ENCODE data around the gene SUPT4H1. TPM values are rescaled to one million over a fixed set of nuclear protein-coding genes. Genes with fewer than 3 reads are reported as not detected.

Gene SUPT4H1
- polyA plus RNA-seq, 1 donor (not counting 4 experiments of a cell fraction or from before 2014, with no cell fraction given) = 206 TPM

DNA sequence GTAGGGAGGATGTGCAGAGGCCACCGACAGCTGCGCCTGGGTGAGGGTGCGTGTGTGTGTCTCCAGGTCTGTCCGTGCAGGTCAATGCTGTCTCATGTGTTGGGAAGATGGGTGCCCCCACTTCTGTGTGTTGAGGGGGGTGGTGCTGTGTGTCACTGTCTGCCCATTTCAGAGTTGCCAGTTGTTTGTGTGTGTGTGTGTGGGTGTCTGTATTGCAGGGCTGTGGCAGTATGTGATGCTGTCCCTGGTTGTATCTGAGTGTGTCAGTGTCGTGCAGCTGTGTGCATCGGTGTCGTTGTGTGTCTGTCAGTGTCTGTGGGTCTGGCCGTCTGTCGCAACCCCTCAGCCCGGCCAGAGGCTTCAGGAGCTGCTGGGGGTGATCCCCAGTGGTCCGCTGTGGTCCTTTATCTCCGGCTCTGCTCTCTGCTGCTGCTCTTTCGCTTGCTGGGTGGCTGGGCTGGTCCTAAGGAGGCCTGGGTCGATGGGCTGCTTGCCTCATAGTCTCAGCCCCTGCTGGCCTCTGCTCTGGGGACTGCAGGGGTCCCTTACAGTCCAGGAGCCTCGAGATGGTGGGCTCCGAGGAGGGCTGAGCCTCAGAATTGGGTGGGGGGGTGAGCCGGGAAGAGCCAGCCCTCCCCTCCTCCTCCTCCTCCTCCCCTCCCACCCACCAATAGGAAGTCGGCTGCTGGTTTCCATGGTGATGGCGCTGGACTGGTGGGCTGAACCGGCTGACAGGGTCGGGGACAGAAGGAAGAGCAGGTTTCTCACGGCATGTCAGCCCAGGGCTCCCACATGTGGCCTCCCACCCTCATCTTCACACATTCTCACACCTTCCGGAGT lies 23.6 kb downstream of the SUPT4H1 start, which contains the start of gene TSPOAP1:
Gene TSPOAP1, minus strand, starts transcription at position 601 of the 840 bp plus-strand sequence. CDS start 875 bp downstream, outside the sequence.
- no peak within 1 kb of the TSS for H3K27ac ChIP-seq (ENCODE audit: control insufficient read depth, insufficient read depth, low read length)
- H3K9me1 ChIP-seq (ENCODE audit: control insufficient read depth, extremely low read depth, insufficient read depth, low read length) = no peaks in the 10 kb centered on the region
- H3K79me2 ChIP-seq (ENCODE audit: control insufficient read depth, insufficient read depth, low read length) = no peaks in the 10 kb centered on the region
- H3K4me3 ChIP-seq (ENCODE audit: control insufficient read depth in 2 of 3, extremely low read depth in 1 of 3, insufficient read depth in 2 of 3, low read depth in 1 of 3, low read length in 3 of 3) = no peak within 1 kb of the TSS
- FAIRE-seq (no peak), DNase-seq (ENCODE audit: low read depth, low spot score) (no peak)
- no peaks in the 10 kb centered on the region for H3K36me3 ChIP-seq (ENCODE audit: control insufficient read depth in 2 of 2, extremely low read depth in 1 of 2, insufficient read depth in 2 of 2, low read length in 2 of 2)
- H3K27me3 ChIP-seq (ENCODE audit: control insufficient read depth, extremely low read depth, insufficient read depth, low read length) = peaks cover 53% of the 10 kb centered on the region
- TF ChIP-seq, protein P1, sequence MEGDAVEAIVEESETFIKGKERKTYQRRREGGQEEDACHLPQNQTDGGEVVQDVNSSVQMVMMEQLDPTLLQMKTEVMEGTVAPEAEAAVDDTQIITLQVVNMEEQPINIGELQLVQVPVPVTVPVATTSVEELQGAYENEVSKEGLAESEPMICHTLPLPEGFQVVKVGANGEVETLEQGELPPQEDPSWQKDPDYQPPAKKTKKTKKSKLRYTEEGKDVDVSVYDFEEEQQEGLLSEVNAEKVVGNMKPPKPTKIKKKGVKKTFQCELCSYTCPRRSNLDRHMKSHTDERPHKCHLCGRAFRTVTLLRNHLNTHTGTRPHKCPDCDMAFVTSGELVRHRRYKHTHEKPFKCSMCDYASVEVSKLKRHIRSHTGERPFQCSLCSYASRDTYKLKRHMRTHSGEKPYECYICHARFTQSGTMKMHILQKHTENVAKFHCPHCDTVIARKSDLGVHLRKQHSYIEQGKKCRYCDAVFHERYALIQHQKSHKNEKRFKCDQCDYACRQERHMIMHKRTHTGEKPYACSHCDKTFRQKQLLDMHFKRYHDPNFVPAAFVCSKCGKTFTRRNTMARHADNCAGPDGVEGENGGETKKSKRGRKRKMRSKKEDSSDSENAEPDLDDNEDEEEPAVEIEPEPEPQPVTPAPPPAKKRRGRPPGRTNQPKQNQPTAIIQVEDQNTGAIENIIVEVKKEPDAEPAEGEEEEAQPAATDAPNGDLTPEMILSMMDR (optimal IDR thresholded peaks at IDR 0.05 in 1 of 3, IDR thresholded peaks at IDR 0.05 in 1 of 3, conservative IDR thresholded peaks at IDR 0.05 in 1 of 3; ENCODE audit: extremely low read depth in 1 of 3, insufficient read depth in 2 of 3, low read length in 3 of 3) = no peak
- no peak for TF ChIP-seq EZH2 (IDR thresholded peaks at IDR 0.05; ENCODE audit: low read length)
- H3K9me3 ChIP-seq (ENCODE audit: control insufficient read depth, low read depth, low read length) = no peaks in the 10 kb centered on the region
- H3K4me2 ChIP-seq (ENCODE audit: control insufficient read depth, extremely low read depth, insufficient read depth, low read depth, low read length) = no peak within 1 kb of the TSS
- H3K4me1 ChIP-seq (ENCODE audit: control insufficient read depth, extremely low read depth, insufficient read depth, low read length) = peaks cover 3% of the 10 kb centered on the region
- H3K9ac ChIP-seq (ENCODE audit: control insufficient read depth, extremely low read depth, insufficient read depth, low read length) = no peak within 1 kb of the TSS
- dilution Hi-C loops (cut with MboI; ENCODE audit: extremely low pct_ligation_motif_present, low sequenced_read_pairs) = no loop called here
- no peak within 1 kb of the TSS for H2AFZ ChIP-seq (ENCODE audit: control insufficient read depth, low read length)
- no peaks in the 10 kb centered on the region for H4K20me1 ChIP-seq (ENCODE audit: control insufficient read depth, extremely low read depth, insufficient read depth, low read length)

DNA sequence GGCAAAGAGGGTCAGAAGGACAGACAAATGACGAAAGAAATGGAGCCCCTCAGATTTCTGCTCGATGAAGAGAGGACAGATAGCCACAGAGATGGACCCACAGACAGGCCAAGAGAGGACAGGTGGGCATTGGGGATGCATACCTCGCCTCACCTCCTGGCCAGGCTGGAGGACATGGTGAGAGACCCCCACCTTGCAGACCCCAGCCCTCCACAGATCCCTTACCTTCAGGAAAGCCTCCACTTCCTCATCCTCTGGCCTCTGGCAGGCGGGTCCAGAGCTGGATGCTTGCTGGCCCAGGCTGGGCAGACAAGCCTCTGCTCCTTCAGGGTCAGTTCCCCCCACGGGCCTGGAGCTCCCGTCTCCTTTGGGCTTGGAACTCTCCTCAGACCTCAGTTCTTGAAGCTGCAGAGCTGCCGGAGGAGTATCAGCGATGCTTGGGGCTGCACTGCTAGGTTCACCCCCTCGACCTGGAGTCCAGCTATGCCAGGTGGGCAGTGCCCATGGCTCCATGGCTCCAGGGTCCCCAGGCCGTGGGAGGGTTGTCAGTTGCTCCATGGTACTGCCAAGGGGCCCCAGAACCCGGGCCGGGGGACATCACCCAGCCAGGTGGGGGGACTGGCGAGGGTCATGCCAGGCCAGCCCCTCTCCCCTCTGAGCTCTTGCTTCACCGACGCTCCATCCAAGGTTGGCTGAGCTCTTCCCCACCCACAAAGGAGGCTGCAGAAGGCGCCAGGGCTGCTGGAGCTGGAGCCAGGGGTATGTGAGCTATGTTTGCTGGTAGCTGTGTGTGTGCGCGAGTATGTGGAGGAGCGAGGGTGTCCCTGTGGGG lies 24.4 kb downstream of the SUPT4H1 start:
- Histone ChIP-seq H3K27ac (ENCODE audit: control insufficient read depth, insufficient read depth, low read length) (no peak overlapping the region), H4K20me1 (ENCODE audit: control insufficient read depth, extremely low read depth, insufficient read depth, low read length) (no peaks in the 10 kb centered on the region), H3K4me1 (ENCODE audit: control insufficient read depth, extremely low read depth, insufficient read depth, low read length) (peaks cover 3% of the 10 kb centered on the region), H3K4me3 (ENCODE audit: control insufficient read depth in 2 of 3, extremely low read depth in 1 of 3, insufficient read depth in 2 of 3, low read depth in 1 of 3, low read length in 3 of 3) (no peak overlapping the region), H2AFZ (ENCODE audit: control insufficient read depth, low read length) (no peak overlapping the region), H3K4me2 (ENCODE audit: control insufficient read depth, extremely low read depth, insufficient read depth, low read depth, low read length) (no peak overlapping the region), H3K9me1 (ENCODE audit: control insufficient read depth, extremely low read depth, insufficient read depth, low read length) (no peaks in the 10 kb centered on the region), H3K9me3 (ENCODE audit: control insufficient read depth, low read depth, low read length) (no peaks in the 10 kb centered on the region), H3K9ac (ENCODE audit: control insufficient read depth, extremely low read depth, insufficient read depth, low read length) (no peak overlapping the region), H3K36me3 (ENCODE audit: control insufficient read depth in 2 of 2, extremely low read depth in 1 of 2, insufficient read depth in 2 of 2, low read length in 2 of 2) (no peaks in the 10 kb centered on the region), H3K27me3 (ENCODE audit: control insufficient read depth, extremely low read depth, insufficient read depth, low read length) (peaks cover 61% of the 10 kb centered on the region), H3K79me2 (ENCODE audit: control insufficient read depth, insufficient read depth, low read length) (no peaks in the 10 kb centered on the region)
- TF ChIP-seq, protein P1 (optimal IDR thresholded peaks at IDR 0.05 in 1 of 3, IDR thresholded peaks at IDR 0.05 in 1 of 3, conservative IDR thresholded peaks at IDR 0.05 in 1 of 3; ENCODE audit: extremely low read depth in 1 of 3, insufficient read depth in 2 of 3, low read length in 3 of 3) = no peak
- FAIRE-seq (no peak), DNase-seq (ENCODE audit: low read depth, low spot score) (no peak)
- dilution Hi-C loops (cut with MboI; ENCODE audit: extremely low pct_ligation_motif_present, low sequenced_read_pairs) = no loop called here
